ENCODE data around the gene ADA.

Gene ADA

DNA sequence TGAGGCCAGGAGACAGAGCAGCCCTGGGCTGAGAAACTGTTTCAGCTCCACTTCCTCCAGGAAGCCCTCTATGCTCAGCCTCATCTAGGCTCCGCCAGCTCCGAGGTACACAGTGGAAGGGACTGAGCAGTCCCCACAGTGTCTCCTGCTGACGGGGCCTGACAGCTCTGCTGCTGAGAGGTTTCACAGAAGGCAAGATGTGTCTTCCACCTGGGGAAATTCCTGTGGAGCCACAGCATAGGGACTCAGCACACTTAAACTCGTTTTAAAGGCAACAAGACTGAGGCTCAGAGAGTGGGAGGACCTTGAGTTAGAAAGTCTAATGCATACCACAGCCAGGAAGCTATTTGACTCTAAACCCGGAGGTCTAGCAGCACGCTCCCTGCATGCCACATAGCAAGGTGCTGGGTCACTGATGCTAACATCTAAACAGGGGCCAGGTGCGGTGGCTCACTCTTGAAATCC is 6.8 kb downstream of the ADA start:
- no peak for DNase-seq (ENCODE audit: low spot score)

DNA sequence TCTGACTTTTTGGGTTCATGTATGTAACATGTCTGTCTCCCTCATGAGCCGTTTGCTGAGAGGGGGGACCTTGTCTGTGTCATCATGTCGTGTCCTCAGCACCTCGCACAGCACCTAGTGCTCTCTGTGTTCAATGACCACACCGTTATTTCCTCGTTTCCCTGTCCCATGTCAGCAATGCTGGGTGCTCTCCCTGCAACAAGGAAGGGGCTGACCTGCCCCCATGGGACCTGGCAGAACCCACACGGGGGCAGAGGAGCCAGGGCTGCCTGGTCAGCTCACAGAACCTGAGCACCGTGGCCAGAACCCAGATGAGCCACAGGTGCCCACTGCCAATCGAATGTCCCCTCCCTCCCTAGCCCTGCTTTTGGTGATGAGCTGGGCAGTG is 7.3 kb downstream of the ADA start:
- DNase-seq (ENCODE audit: low spot score), result no peak

DNA sequence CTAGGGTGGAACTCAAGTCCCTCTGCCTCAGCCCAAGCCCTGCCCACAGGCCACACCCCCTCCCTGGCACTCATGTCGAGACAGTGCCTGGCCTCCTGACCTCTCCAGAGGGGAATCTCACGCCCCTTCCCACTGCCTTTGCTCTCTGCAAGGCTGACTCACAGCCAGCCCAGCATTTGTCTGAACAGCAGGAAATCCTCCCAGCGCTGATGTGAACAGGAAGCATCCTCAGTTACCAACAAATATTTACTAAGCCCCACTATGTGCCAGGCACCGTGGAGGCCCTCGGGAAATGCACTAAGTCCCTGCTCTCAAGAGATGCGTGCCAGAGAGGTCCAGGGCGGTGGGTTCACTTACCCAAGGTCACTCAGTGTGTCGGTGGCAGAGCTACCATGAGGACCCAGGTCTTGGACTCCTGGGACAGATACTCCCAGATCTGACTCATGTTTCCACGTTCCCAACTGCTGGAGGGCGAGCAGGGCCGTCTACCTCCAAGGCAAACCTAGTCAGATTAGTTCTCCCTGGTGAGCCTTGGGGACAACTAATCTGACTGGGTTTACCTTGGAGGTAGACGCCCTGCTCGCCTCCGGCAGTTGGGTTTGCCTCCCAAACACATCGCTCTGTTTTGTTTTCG is 7.8 kb downstream of the ADA start:
- no peak for DNase-seq (ENCODE audit: low spot score)

DNA sequence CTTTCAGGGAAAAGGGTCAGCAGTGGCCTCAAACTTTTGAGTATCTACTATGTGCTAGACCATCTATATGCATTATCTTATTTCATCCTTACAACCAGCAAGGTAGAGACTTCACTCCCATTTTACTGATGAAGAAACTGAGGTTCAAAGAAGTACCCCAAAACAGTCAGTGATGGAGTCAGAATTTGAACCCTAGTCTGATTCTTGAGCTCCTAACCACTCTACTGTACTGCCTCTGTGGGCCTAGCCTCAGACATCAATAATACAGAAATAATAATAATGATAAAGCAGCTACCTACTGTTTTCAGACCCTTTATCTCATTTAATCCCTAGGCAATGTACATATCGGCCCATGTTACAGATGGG is 8.4 kb downstream of the ADA start:
- DNase-seq (ENCODE audit: low spot score), result no peak

DNA sequence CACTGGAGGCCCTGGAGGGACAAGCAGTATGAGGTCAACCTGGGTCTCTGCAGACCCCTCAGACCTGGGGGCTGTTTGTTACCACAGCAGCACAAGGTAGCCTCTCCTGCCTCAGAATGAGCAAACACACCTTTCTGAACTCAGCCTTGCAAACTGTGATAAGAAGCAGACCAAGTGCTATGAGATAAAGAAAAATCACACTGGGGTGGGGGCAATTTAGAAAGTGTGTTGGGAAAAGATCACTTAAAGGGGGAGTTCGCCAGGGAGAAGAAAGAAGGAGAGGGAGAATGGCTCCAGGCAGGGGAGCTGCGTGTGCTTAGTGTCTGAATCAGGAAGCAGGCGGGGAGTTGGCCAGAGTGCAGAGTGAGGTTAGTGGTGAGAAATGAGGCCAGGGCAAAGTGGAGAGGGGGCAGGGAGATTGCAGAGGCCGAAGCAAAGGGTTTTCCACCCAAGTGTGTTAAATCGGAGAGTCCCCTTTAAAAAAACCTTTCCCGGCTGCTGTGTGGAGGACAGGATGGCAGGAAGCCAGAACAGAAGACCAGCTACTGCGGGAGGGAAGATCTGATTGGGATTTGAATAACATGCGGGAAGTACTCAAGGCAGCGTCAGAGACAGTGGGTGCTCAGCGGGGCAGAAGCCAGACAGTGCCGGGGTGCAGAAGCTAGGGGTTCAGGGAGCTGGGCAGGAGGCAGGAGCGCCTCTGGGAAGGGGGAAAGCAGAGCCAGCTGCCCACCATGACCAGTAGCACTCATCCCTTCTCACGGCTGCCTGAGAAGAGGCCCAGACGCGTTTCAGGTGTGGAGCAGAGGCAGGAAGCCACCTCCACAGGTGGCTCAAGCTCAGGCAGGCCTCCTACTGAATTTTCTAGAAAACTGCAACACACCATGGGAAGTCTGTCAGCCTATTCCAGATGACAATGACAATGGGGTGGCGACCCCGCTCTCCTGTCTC is 9.0 kb downstream of the ADA start:
- DNase-seq (ENCODE audit: low spot score), result no peak

- no peak for DNase-seq (ENCODE audit: low spot score)
These were observed 10.2 kb downstream of the ADA start for GRCh38 chr20:44641325-44641724.

DNA sequence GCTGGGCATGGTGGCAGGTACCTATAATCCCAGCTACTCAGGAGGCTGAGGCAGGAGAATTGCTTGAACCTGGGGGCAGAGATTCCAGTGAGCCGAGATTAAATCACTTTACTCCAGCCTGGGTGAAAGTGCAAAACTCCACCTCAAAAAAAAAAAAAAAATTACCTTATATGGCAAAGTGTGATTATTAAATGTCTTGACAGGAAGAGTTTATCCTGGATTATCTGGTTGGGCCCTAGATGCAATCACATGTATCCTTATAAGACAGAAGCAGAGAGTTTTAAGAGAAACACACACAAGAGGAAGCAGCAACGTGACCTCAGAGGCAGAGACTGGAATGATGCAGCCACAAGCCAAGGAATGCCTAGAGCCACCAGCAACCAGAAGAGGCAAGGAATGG is 11.0 kb downstream of the ADA start:
- DNase-seq (ENCODE audit: low spot score), result no peak

DNA sequence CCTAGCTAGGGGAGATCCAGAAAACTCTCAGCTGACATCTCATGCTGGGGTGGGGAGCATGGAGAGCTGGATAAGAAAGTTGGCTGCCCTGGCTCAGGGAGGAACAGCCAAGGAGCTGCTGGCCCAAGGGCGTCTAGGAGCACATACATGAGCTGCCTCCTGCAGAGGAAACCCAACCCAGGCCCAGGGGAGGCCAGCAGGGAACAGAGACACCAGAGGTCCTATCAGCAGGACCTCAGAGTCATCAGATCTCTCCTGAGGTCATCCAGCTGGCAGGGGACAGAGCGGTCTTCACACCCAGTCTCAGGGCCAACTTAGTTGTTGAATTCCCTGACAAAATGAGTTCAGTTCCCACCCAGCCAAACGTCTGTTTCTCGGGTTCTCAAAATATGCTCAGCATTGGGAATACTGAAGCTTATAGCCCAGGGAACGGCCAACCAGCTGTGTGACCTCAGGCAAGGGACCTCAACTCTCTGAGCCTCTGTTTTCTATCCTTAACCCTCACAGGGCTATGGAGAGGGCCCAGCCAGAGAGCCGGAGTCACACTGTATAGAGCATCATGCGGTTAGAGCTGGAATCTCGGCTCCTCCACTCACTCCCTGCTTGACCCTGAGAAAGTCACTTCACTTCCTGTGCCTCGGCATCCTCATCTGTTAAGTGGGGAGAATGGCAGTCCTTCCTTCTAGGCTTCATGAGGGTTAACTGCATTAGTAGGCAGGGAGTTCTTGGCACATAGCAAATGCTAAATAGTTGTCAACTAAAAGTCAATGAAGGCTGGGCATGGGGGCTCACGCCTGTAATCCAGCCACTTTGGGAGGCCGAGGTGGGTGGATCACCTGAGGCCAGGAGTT is 13.8 kb downstream of the ADA start:
- DNase-seq (ENCODE audit: low spot score), result no peak

DNA sequence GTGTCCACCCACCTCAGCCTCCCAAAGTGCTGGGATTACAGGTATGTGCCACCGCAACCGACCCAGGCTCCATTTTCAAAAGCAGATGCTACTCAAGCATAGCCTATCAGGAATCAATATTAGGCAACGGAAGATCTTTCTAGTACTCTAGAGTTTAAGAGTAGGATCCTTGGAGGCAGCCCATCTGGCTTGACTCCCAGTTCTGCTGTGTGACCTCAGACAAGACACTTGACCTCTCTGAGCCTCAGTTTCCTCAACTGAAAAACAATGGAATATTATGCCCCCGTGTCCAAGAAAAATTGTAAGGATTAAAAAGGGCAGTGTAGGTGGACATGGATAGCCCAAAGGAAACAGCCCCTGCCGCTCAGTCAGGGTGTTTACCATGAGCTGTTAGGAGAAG is 14.5 kb downstream of the ADA start:
- DNase-seq (ENCODE audit: low spot score), result no peak

DNA sequence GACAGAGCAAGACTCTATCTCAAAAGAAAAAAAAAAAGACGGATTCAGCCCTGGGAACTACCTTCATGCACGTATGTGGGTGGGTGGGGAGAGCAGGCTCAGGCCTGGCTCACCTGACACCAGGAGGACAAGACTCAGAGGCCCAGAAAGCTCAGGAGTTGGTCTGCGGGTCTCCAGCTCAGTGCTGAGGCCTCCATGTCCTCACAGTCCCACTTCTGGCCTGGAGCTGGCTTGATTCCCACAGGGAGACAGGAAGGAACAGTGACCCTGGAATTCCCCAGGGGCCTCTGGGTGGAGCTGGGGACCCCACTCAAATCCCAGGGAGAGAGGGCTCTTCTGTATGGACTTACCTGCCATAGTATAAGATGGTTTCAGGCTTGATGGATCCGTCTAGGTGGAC is 15.6 kb downstream of the ADA start:
- DNase-seq (ENCODE audit: low spot score), result no peak

DNA sequence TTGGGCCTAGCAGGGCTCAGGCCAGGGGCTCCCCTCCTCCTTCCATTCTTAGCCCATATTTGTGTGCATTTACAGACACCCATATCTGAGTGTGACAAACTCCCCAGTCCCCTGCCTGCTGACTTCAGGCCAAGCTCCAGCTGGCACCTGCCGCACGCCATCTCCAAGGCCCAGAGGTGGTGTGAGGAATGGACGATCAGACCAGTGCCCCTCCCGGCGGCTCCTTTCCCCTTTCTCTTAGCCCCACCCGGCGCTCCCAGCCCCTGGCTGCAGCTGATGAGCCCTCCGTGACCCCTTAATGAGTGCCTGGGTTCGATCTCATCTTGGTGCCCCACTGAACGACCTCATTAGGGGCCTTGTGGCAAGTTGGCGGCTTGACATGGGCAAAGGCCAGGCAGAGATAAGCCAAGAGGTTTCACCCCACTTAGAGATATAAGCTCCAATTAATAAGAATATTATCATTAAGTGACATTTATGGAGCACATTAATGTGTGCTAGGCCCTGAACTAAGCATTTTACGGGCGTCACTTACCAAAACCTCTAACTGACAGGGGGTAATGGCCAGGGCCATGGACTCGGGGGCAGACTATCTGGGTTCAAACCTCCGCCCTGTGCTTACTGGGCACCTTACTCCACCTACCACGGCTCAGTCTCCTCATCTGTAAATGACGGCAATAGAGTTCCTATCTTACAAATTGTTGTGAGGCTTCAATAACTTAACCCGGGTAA is 17.5 kb downstream of the ADA start:
- DNase-seq (ENCODE audit: low spot score), result no peak

DNA sequence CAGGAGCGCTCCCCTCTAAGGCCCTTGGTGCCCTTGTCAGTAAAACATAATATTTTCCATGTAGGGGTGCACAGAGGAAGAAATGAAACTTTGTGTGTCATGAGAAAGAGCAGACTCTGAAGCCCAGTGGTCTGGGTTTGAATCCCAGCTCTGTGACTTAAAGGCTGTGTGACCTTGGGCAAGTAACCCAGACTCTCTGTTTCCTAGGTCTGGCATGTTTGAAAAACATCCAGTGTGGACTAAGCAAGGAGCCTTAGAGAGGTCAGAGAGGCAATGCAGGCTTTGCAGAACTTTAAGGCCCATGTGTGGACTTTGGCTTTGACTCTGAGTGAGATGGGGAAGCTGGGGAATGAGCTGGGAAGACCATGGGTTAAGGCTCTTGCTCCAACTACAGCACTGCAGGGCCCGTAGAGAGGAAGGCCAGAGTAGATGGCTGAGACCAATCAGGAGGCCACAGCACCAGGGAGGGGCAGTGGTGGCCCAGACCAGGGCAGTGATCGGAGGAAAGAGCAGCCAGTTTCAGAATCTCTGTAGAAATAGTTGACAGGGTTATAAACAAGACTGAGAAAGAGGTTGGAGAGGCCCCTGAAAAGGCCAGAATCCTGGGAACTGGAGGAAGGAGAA is 18.2 kb downstream of the ADA start:
- no peak for DNase-seq (ENCODE audit: low spot score)

GRCh38 chr20:44632103-44632752 is 19.3 kb downstream of the ADA start:
- DNase-seq (ENCODE audit: low spot score), result no peak

- DNase-seq (ENCODE audit: low spot score), result no peak
These were observed 21.2 kb downstream of the ADA start for GRCh38 chr20:44630297-44630696.

DNA sequence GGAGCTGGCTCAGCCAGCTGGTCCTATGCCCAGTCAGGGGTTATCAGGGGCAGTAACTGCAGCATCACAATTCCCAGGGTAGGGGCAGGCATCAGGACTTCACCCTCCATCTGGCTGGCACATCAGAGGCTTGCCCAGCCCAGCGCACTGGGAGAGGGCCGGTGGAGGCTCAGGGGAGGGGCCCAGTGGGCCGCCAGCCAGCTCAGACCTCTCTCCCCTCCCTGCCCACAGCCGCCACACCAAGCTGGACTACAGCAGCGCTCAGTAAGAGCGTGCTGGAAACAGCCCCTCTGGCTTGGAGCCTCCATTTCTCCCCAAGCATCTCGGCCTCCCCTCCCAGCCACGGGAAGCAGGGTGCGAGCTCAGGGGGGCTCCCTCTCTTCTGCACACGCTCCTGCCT is 22.0 kb downstream of the ADA start:
- no peak for DNase-seq (ENCODE audit: low spot score)

DNA sequence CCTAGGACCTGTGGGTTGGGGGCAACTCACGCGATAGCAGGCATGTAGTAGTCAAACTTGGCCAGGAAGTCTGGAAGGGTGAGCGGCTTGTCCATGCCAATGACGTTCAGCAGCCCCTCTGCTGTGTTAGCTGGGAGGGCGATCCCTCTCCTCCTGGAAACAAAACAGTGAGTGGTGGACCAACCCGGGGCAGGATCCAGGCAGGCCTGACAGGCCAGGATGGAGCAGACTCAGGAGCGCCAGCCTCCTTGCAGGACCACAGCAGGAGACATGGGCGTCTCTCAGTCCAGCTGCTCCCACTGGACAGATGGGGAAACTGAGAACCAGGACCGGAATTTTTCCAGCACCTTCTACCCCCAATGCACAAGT is 22.5 kb downstream of the ADA start:
- no peak for DNase-seq (ENCODE audit: low spot score)

DNA sequence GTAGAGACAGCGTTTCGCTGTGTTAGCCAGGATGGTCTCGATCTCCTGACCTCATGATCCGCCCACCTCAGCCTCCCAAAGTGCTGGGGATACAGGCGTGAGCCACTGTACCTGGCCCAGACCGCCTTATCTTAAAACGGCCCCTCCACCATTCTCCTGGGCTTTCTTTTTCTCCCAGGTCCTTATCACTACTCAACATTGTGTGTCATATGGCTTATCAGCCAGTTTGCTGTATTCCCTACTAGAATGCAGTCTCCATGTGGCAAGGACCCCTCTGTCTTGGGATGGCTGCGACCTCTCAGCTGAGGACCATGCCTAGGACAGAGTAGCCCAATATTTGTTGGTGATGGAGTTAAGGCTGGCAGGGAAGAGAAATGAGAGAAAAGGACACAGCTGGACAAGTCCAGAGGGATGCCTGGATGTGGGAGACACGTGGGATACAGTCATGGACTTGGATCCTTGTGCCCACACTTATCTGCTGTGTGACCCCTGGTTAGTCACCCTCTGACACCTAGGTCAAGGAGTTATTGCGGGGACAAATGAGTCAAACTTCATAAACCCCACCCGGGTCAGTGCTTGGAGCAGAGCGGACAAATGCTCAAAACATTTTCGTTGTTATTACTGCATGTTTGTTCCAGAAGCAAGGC is 24.0 kb downstream of the ADA start:
- no peak for DNase-seq (ENCODE audit: low spot score)

DNA sequence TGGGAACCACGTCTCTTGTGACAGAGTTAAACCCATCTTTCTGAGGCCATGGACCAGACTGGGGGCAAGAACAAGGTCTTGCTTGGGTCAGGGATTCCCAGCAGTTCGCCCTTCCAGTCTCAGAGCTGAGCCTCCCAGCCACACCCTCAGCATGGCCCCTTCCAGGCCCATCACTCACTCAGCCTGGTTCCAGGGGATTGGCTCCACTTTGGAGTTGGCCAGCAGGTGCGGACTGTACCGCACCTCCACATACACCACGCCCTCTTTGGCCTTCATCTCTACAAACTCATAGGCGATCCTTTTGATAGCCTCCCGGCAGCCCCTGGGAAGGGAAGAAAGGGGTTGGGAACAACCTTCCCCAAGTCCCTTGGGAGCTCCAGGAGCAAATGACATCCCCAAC is 25.2 kb downstream of the ADA start:
- no peak for DNase-seq (ENCODE audit: low spot score)

- no peak for DNase-seq (ENCODE audit: low spot score)
These were observed 26.1 kb downstream of the ADA start for GRCh38 chr20:44625361-44625760.

- DNase-seq (ENCODE audit: low spot score), result no peak
These were observed 26.7 kb downstream of the ADA start for GRCh38 chr20:44624743-44625271.

Data from hematopoietic multipotent progenitor cell treated with erythropoietin and hydrocortisone succinate and interleukin-3 and kit ligand, for 15 days (in vitro differentiated cells).